Suprapubic skin (tissue), 4 donors: Measurements from ENCODE around the gene IFNG.

ENCODE experiments used
- EP300 ChIP-seq: sonication (generic); formaldehyde crosslinking; IDR thresholded peaks from one replicate; pipeline ENCODE4 v1.6.1; 2017; ENCODE audit warnings: antibody characterized with exemption
- POLR2A ChIP-seq, 2 donors: fragments of 450-650 bp; IDR thresholded peaks; one replicate each; pipeline ENCODE4 v1.6.1; 2017; ENCODE audit warnings: antibody characterized with exemption in 2 of 2, mild to moderate bottlenecking in 2 of 2, moderate library complexity in 2 of 2
- POLR2AphosphoS5 ChIP-seq, 3 donors: sonication (generic); formaldehyde crosslinking; IDR thresholded peaks; one replicate each; pipeline ENCODE4 v1.6.1; 2017; ENCODE audit warnings: antibody characterized with exemption in 3 of 3
- TF ChIP-seq, protein P1 (sequence below), 2 donors: fragments of 200-600 bp in 1 of 2; fragments of 450-650 bp in 1 of 2; sonication (generic) in 1 of 2; IDR thresholded peaks; one replicate each; pipeline ENCODE4 v1.5.1; 2016 to 2019; ENCODE audit warnings: antibody characterized with exemption in 2 of 2, mild to moderate bottlenecking in 1 of 2, moderate library complexity in 1 of 2

DNA sequence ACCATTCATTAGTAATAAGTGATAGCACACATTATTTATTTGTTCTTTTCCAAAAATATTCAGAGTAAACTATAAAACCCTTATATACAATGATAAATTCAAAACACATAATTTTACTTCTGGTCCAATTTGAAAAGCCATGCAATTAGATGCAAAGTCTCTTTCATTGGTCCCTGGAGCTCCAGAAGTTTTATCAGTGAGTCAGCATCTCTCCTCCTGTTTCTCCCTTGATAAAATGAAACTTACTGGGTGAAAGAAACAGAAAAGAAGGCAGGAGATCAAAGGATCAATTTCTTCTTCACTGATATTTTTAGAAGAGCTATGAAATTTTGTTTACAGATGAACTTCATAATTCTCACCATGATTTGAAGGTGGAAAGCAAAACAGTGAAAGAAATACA lies 47.5 kb downstream of the IFNG start:
- TF ChIP-seq, protein P1, sequence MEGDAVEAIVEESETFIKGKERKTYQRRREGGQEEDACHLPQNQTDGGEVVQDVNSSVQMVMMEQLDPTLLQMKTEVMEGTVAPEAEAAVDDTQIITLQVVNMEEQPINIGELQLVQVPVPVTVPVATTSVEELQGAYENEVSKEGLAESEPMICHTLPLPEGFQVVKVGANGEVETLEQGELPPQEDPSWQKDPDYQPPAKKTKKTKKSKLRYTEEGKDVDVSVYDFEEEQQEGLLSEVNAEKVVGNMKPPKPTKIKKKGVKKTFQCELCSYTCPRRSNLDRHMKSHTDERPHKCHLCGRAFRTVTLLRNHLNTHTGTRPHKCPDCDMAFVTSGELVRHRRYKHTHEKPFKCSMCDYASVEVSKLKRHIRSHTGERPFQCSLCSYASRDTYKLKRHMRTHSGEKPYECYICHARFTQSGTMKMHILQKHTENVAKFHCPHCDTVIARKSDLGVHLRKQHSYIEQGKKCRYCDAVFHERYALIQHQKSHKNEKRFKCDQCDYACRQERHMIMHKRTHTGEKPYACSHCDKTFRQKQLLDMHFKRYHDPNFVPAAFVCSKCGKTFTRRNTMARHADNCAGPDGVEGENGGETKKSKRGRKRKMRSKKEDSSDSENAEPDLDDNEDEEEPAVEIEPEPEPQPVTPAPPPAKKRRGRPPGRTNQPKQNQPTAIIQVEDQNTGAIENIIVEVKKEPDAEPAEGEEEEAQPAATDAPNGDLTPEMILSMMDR (IDR thresholded peaks at IDR 0.05): no peak
- TF ChIP-seq EP300 (no peak), POLR2AphosphoS5 (IDR thresholded peaks at IDR 0.05) (no peak), POLR2A (IDR thresholded peaks at IDR 0.05) (no peak)
